KMS-11 (cell line): ENCODE measurements around the gene WEE2.
"Not testable (repeated sequence)": the region's sequence is repeated elsewhere in the genome, so short reads cannot be mapped to it uniquely, and the experiment has no call there.

Experiments
- H2AFZ ChIP-seq: fragments of 200-600 bp; sonication (generic); 2 replicates; pipeline ENCODE4 v1.6.1; 2016; ENCODE audit warnings: antibody characterized with exemption, mixed run types, low read depth
- H3K27ac ChIP-seq: fragments of 200-600 bp; sonication (generic); 2 replicates; pipeline ENCODE4 v1.6.1; 2016; ENCODE audit warnings: mild to moderate bottlenecking, mixed run types
- H3K27me3 ChIP-seq: fragments of 200-600 bp; sonication (generic); 2 replicates; pipeline ENCODE4 v1.6.1; 2017; ENCODE audit warnings: mild to moderate bottlenecking, low read depth, mixed run types, moderate library complexity; ENCODE audit not compliant: insufficient read depth
- H3K36me3 ChIP-seq: fragments of 200-600 bp; sonication (generic); 2 replicates; pipeline ENCODE4 v1.6.1; 2017; ENCODE audit warnings: mild to moderate bottlenecking, mixed run types; ENCODE audit not compliant: insufficient read depth
- H3K4me1 ChIP-seq: fragments of 200-600 bp; sonication (generic); 2 replicates; pipeline ENCODE4 v1.6.1; 2016; ENCODE audit warnings: mild to moderate bottlenecking, low read depth, mixed run types; ENCODE audit not compliant: poor library complexity, severe bottlenecking
- H3K4me2 ChIP-seq: fragments of 200-600 bp; sonication (generic); 2 replicates; pipeline ENCODE4 v1.7.0; 2016; ENCODE audit warnings: mild to moderate bottlenecking, mixed run types
- H3K4me3 ChIP-seq: fragments of 200-600 bp; sonication (generic); IDR thresholded peaks from 2 replicates; pipeline ENCODE4 v1.6.1; 2017; ENCODE audit warnings: low read depth, low read length, mixed read lengths; ENCODE audit not compliant: insufficient read depth
- H3K79me2 ChIP-seq: fragments of 200-600 bp; sonication (generic); 2 replicates; pipeline ENCODE4 v1.6.1; 2016; ENCODE audit warnings: low read depth, mixed run types; ENCODE audit not compliant: insufficient read depth
- H3K9ac ChIP-seq: fragments of 200-600 bp; sonication (generic); 2 replicates; pipeline ENCODE4 v1.6.1; 2016; ENCODE audit warnings: mild to moderate bottlenecking, mixed run types
- H4K20me1 ChIP-seq: fragments of 200-600 bp; sonication (generic); 2 replicates; pipeline ENCODE4 v1.6.1; 2016; ENCODE audit warnings: mild to moderate bottlenecking, mixed run types; ENCODE audit not compliant: insufficient read depth
- CTCF ChIP-seq: fragments of 200-600 bp; sonication (generic); conservative IDR thresholded peaks from 2 replicates; pipeline ENCODE4 v1.6.1; 2017; ENCODE audit warnings: low read depth, mild to moderate bottlenecking, antibody characterized with exemption, low read length, moderate library complexity, mixed read lengths

WEE2 gene

DNA sequence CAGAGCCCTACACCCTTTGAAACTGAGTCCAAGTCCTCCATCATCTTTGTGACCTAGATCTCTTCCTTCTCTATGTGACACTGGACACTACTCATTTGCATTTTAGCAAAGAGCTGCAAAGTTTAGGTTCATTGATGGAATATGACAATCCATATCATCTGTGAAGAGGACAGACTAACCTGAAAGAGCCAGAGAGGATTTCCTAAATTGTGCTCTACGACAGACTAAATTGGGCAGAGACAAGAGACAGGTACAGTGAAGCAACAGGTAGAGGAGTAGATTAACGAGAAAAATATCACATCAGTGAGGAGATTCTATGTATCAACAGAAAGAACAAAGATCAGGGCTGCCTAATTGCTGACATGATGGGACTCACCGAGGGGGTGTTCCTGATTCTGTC is 55.6 kb downstream of the WEE2 start, which contains the start of gene TAS2R3:
Gene TAS2R3 (plus strand): TSS at position 301 of the 400 bp plus-strand sequence. CDS start 62 bp downstream, at position 363.
- no peaks in the 10 kb centered on the region for H3K79me2 ChIP-seq
- peaks cover 3% of the 10 kb centered on the region; the same call in 1 of the 2 replicates for H3K36me3 ChIP-seq
- H3K4me2 ChIP-seq = no peak within 1 kb of the TSS
- no peak for TF ChIP-seq CTCF
- H2AFZ ChIP-seq = no peak within 1 kb of the TSS
- H3K9ac ChIP-seq = no peak within 1 kb of the TSS
- no peaks in the 10 kb centered on the region for H3K27me3 ChIP-seq
- H4K20me1 ChIP-seq = no peaks in the 10 kb centered on the region
- H3K4me1 ChIP-seq = no peaks in the 10 kb centered on the region
- no peak within 1 kb of the TSS for H3K4me3 ChIP-seq
- H3K27ac ChIP-seq = no peak within 1 kb of the TSS

DNA sequence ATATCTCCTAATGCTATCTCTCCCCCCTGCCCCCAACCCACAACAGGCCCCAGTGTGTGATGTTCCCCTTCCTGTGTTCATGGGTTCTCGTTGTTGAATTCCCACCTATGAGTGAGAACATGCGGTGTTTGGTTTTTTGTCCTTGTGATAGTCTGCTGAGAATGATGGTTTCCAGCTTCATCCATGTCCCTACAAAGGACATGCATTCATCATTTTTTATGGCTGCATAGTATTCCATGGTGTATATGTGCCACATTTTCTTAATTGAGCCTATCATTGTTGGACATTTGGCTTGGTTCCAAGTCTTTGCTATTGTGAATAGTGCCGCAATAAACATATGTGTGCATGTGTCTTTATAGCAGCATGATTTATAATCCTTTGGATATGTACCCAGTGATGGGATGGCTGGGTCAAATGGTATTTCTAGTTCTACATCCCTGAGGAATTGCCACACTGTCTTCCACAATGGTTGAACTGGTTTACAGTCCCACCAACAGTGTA is 62.0 kb downstream of the WEE2 start:
- not testable (repeated sequence) for H4K20me1 ChIP-seq

GRCh38 chr7:141776374-141776773 is 68.2 kb downstream of the WEE2 start, which contains the start of gene TAS2R4:
Gene TAS2R4 (plus strand): TSS chr7:141776674. CDS start chr7:141778489, 1,815 bp downstream.
- no peak within 1 kb of the TSS for H3K27ac ChIP-seq
- TF ChIP-seq CTCF = no peak
- H3K79me2 ChIP-seq = no peaks in the 10 kb centered on the region
- H3K4me3 ChIP-seq = no peak within 1 kb of the TSS
- H3K27me3 ChIP-seq = no peaks in the 10 kb centered on the region
- H4K20me1 ChIP-seq = no peaks in the 10 kb centered on the region
- H3K9ac ChIP-seq = no peak within 1 kb of the TSS
- no peaks in the 10 kb centered on the region for H3K4me1 ChIP-seq
- no peaks in the 10 kb centered on the region for H3K36me3 ChIP-seq
- no peak within 1 kb of the TSS for H3K4me2 ChIP-seq
- H2AFZ ChIP-seq = no peak within 1 kb of the TSS

More for the DNA sequence above, 62.0 kb downstream of the WEE2 start:
- H3K4me2 ChIP-seq, H2AFZ ChIP-seq, H3K27me3 ChIP-seq, H3K4me1 ChIP-seq, H3K4me3 ChIP-seq, H3K36me3 ChIP-seq, H3K79me2 ChIP-seq, H3K9ac ChIP-seq, H3K27ac ChIP-seq: not testable (repeated sequence)
